GM12878 (cell line): ENCODE measurements around the gene ZNF608. TPM values are rescaled to one million over a fixed set of nuclear protein-coding genes. Genes with fewer than 3 reads are reported as not detected.

Source experiments
- ATAC-seq: fragments of 200-7000 bp; cut with Tn5 transposase; 3 replicates; pipeline ENCODE4 v1.9.1; 2020; ENCODE audit warnings: mild to moderate bottlenecking, moderate library complexity
- Bru-seq: library from RNA; stranded (reverse); fragments of 400-500 nt; gene quantifications from one replicate; lab custom pipeline; 2021; lab: Mats Ljungman, UMichigan
- BruChase-seq, 2 experiments: library from RNA; stranded (reverse); fragments of 400-500 nt; gene quantifications; one replicate each; lab custom pipeline; 2021; lab: Mats Ljungman, UMichigan
- BruUV-seq: library from RNA; stranded (reverse); fragments of 400-500 nt; replicated peaks from 2 replicates; lab custom pipeline; 2021; lab: Mats Ljungman, UMichigan
- CTCF ChIA-PET: fragments of 300-600 bp; sonication (Branson Sonifier 250); formaldehyde crosslinking; extraction: SDS; loops from one replicate; lab custom pipeline; 2021; ENCODE audit warnings: inconsistent platforms; lab: Yijun Ruan, JAX
- POLR2A ChIA-PET: fragments of 350-600 bp; formaldehyde crosslinking; extraction: SDS; loops from one replicate; lab custom pipeline; 2021; ENCODE audit warnings: inconsistent platforms; lab: Charles Lee
- RAD21 ChIA-PET: fragments of 300-600 bp; sonication (Branson Sonifier 250); formaldehyde crosslinking; loops from one replicate; lab custom pipeline; 2023; ENCODE audit warnings: antibody characterized with exemption; ENCODE audit not compliant: unreplicated experiment; lab: Charles Lee
- SMC1A ChIA-PET: fragments of 300-600 bp; sonication (Branson Sonifier 250); formaldehyde crosslinking; loops from one replicate; lab custom pipeline; 2023; ENCODE audit not compliant: unreplicated experiment, uncharacterized antibody; lab: Charles Lee
- DNase-seq: peaks from one replicate; pipeline ENCODE4 v3.0.0-alpha.2; 2011; ENCODE audit warnings: low read depth, low spot score
- FAIRE-seq: peaks from 3 replicates; lab custom pipeline; 2011; peaks lifted over from hg19 to GRCh38; lab: Jason Lieb, UNC
- H2AFZ ChIP-seq: 2 replicates; pipeline ENCODE4 v1.6.0; 2011; ENCODE audit warnings: low read depth, low read length, control low read depth; ENCODE audit not compliant: control insufficient read depth
- H3K27ac ChIP-seq: 2 replicates; pipeline ENCODE4 v1.5.1; 2011; ENCODE audit warnings: control low read depth; ENCODE audit not compliant: control insufficient read depth, insufficient read depth
- H3K27me3 ChIP-seq, 2 experiments: replicated peaks in 1 of 2; 2 replicates each; pipeline versions ENCODE4 v1.6.0 to v1.6.1; 2011; ENCODE audit warnings: low read length in 1 of 2; ENCODE audit not compliant: control insufficient read depth in 2 of 2, insufficient read depth in 2 of 2
- H3K36me3 ChIP-seq, 2 experiments: 2 replicates each; pipeline ENCODE4 v1.5.1; 2011; ENCODE audit warnings: low read length in 1 of 2; ENCODE audit not compliant: control insufficient read depth in 2 of 2, insufficient read depth in 2 of 2
- H3K4me1 ChIP-seq: 2 replicates; pipeline ENCODE4 v1.6.1; 2011; ENCODE audit warnings: mild to moderate bottlenecking, low read length, moderate library complexity, mixed read lengths; ENCODE audit not compliant: control insufficient read depth, insufficient read depth
- H3K4me2 ChIP-seq: 2 replicates; pipeline ENCODE4 v1.6.0; 2011; ENCODE audit warnings: control low read depth; ENCODE audit not compliant: control insufficient read depth, insufficient read depth
- H3K4me3 ChIP-seq: fragments of 200-600 bp; sonication (generic); 2 replicates; pipeline ENCODE4 v1.5.1; 2016
- H3K79me2 ChIP-seq: 2 replicates; pipeline ENCODE4 v1.6.0; 2011; ENCODE audit warnings: low read length; ENCODE audit not compliant: control insufficient read depth, insufficient read depth
- H3K9ac ChIP-seq: 2 replicates; pipeline ENCODE4 v1.8.0; 2011; ENCODE audit warnings: low read length, control low read depth, mixed read lengths; ENCODE audit not compliant: control insufficient read depth, insufficient read depth
- H3K9me3 ChIP-seq: replicated peaks from 3 replicates; pipeline ENCODE4 v1.5.1; 2011; ENCODE audit warnings: mild to moderate bottlenecking, low read length; ENCODE audit not compliant: control insufficient read depth, insufficient read depth
- H4K20me1 ChIP-seq: 2 replicates; pipeline ENCODE4 v1.6.0; 2011; ENCODE audit not compliant: control insufficient read depth, insufficient read depth
- ATF2 ChIP-seq: IDR thresholded peaks from 2 replicates; pipeline ENCODE4 v1.6.1; 2012; ENCODE audit warnings: low read length, inconsistent platforms
- BMI1 ChIP-seq: fragments of 450-650 bp; IDR thresholded peaks from 2 replicates; pipeline ENCODE4 v1.6.1; 2016; ENCODE audit warnings: mild to moderate bottlenecking, moderate library complexity, borderline replicate concordance
- FOXM1 ChIP-seq: IDR thresholded peaks from 2 replicates; pipeline ENCODE4 v1.6.1; 2012; ENCODE audit warnings: low read depth, mild to moderate bottlenecking, inconsistent platforms, low read length, moderate library complexity
- IKZF1 ChIP-seq: fragments of 450-650 bp; conservative IDR thresholded peaks from 2 replicates; pipeline ENCODE4 v1.6.1; 2017; ENCODE audit warnings: antibody characterized with exemption, mild to moderate bottlenecking
- IKZF2 ChIP-seq, 2 experiments: fragments of 450-650 bp; IDR thresholded peaks; 2 replicates each; pipeline ENCODE4 v1.6.1; 2017; ENCODE audit warnings: mild to moderate bottlenecking in 2 of 2, moderate library complexity in 2 of 2
- NFIC ChIP-seq: IDR thresholded peaks from 2 replicates; pipeline ENCODE4 v1.6.1; 2012; ENCODE audit warnings: low read depth, mild to moderate bottlenecking, inconsistent platforms, low read length, moderate library complexity
- PAX5 ChIP-seq: IDR thresholded peaks from 2 replicates; pipeline ENCODE4 v1.6.1; 2011; ENCODE audit warnings: low read depth, low read length, borderline replicate concordance
- POLR2AphosphoS5 ChIP-seq: IDR thresholded peaks from 2 replicates; pipeline ENCODE4 v1.6.1; 2011; ENCODE audit warnings: mild to moderate bottlenecking, low read length, inconsistent platforms
- RUNX3 ChIP-seq: IDR thresholded peaks from 2 replicates; pipeline ENCODE4 v1.6.1; 2012; ENCODE audit warnings: low read length, inconsistent platforms
- SRF ChIP-seq, 2 experiments: IDR thresholded peaks; 2 replicates each; pipeline ENCODE4 v1.6.1; 2011; ENCODE audit warnings: low read depth in 2 of 2, low read length in 2 of 2, mild to moderate bottlenecking in 1 of 2, moderate library complexity in 1 of 2
- SUZ12 ChIP-seq: fragments of 200-600 bp; sonication (generic); IDR thresholded peaks from one replicate; pipeline ENCODE4 v1.6.1; 2018; ENCODE audit warnings: antibody characterized with exemption, mild to moderate bottlenecking; ENCODE audit not compliant: unreplicated experiment
- ZNF592 ChIP-seq: fragments of 450-650 bp; IDR thresholded peaks from 2 replicates; pipeline ENCODE4 v1.6.1; 2017; ENCODE audit warnings: mild to moderate bottlenecking, moderate library complexity
- WGBS: methylation state at CpG from one replicate; pipeline ENCODE4 v1.1.6; 2016; ENCODE audit warnings: low lambda C conversion rate; ENCODE audit not compliant: insufficient replicate concordance, insufficient coverage; ENCODE audit errors: missing lambda C conversion rate; 5-methylcytosine and 5-hydroxymethylcytosine counted together
- in situ Hi-C: fragments of 300-500 bp; cut with MboI; formaldehyde crosslinking; loops from 9 replicates; pipeline ENCODE4 v1.14.3; 2018; ENCODE audit warnings: mixed read lengths
- intact Hi-C: fragments of 100-400 bp; cut with micrococcal nuclease; formaldehyde crosslinking; loops from one replicate; pipeline ENCODE4 v1.14.2; 2022; ENCODE audit not compliant: unreplicated experiment
- long read RNA-seq, 2 experiments: library from polyadenylated mRNA; unstranded; transcript quantifications; one replicate each; pipeline ENCODE4 v2.0.0, GENCODE V29; 2019 to 2020
- polyA minus RNA-seq, 3 experiments: library from RNA; depleted of rRNA, polyadenylated mRNA; stranded (reverse); fragments of >200 nt; gene quantifications; 2 replicates each; pipeline ENCODE4 v1.2.3, GENCODE V29; 2011
- polyA plus RNA-seq, 11 experiments: library from polyadenylated mRNA; depleted of rRNA in 4 of 11; unstranded in 6 of 11; stranded (reverse) in 5 of 11; fragments of >200 nt; fragmentation: Nextera tagmentation in 4 of 11; fragmentation: Illumina TruSeq in 1 of 11; extraction: Ambion mirVana in 4 of 11; extraction: Trizol in 1 of 11; gene quantifications; 1 replicate in 1 of 11; 2 replicates in 10 of 11; pipeline versions ENCODE4 v1.2.1 to v1.2.3, GENCODE V29; 2011 to 2016; ENCODE audit warnings: inconsistent platforms in 2 of 11, missing spikeins in 2 of 11, low read depth in 1 of 11
- total RNA-seq, 4 experiments: library from RNA; depleted of rRNA in 3 of 4; stranded (reverse); fragments of >200 nt in 3 of 4; fragmentation: Illumina TruSeq in 1 of 4; extraction: Trizol in 1 of 4; gene quantifications; 2 replicates each; pipeline versions ENCODE4 v1.2.1 to v1.2.3, GENCODE V29; 2013 to 2021

ZNF608 gene
- 55.7 and 55.8 TPM in 2 replicates for total RNA-seq (2013; cell fraction: nucleolus; rRNA removed)
- 0.73 and 0.76 TPM in 2 replicates for total RNA-seq (2014; rRNA removed)
- total RNA-seq (2014; rRNA removed; fragmentation: Illumina TruSeq; extraction: Trizol), result 0.63 and 1.1 TPM in 2 replicates
- 0.77 and 0.87 TPM in 2 replicates for total RNA-seq (2021)
- polyA plus RNA-seq (2011; ENCODE audit: low read depth), result 8.3 TPM
- polyA plus RNA-seq (2011; rRNA removed), result 6.7 and 7.2 TPM in 2 replicates
- polyA plus RNA-seq (2011; cell fraction: cytosol; rRNA removed), result 4.0 and 4.2 TPM in 2 replicates
- polyA plus RNA-seq (2011; cell fraction: nucleus; rRNA removed), result 7.8 and 8.9 TPM in 2 replicates
- 12.2 and 14.9 TPM in 2 replicates for polyA plus RNA-seq (2012)
- polyA plus RNA-seq (2014; fragmentation: Illumina TruSeq; extraction: Trizol), result 0.62 and 0.84 TPM in 2 replicates
- polyA plus RNA-seq (2014; fragmentation: Nextera tagmentation; extraction: Ambion mirVana), result under 1 TPM; 0.19 to 0.31 TPM
- polyA plus RNA-seq (2014; rRNA removed), result 0.60 and 0.65 TPM in 2 replicates
- under 1 TPM; 0.23 to 0.37 TPM for polyA plus RNA-seq (2016; fragmentation: Nextera tagmentation; extraction: Ambion mirVana)
- polyA minus RNA-seq (2011; rRNA and poly(A)+ RNA removed), result 7.8 and 10.2 TPM in 2 replicates
- 4.9 and 5.3 TPM in 2 replicates for polyA minus RNA-seq (2011; cell fraction: cytosol; rRNA and poly(A)+ RNA removed)
- polyA minus RNA-seq (2011; cell fraction: nucleus; rRNA and poly(A)+ RNA removed), result 7.6 and 11.6 TPM in 2 replicates
- percentile 69 among the genes with signal in this experiment for Bru-seq, nascent RNA
- BruChase-seq, experiment 1, labeled RNA remaining after a 6-hour chase, result percentile 60 among the genes with signal in this experiment
- percentile 59 among the genes with signal in this experiment for BruChase-seq, experiment 2, labeled RNA remaining after a 2-hour chase
- long read RNA-seq, experiment 1, result 0 reads
- long read RNA-seq, experiment 2, partial matches to known transcripts, result 2 of 6 reads
- long read RNA-seq, experiment 2, other reads (novel, unspliced or antisense), result 1 of 6 reads

GRCh38 chr5:124745928-124746915, at the start of gene ZNF608:
Gene ZNF608, minus strand, starts transcription at chr5:124746639. Its CDS starts 1,650 bp downstream, at chr5:124744989.
- ATAC-seq, result no peak
- peak within 1 kb of the TSS; percentile 87 for H3K4me2 ChIP-seq
- WGBS, result 25% methylated on average over 18 of the region's 18 CpGs
- H3K79me2 ChIP-seq, result peaks cover 54% of the 10 kb centered on the region
- RAD21 ChIA-PET, result interaction anchor here (0.6 to 6.3 kb wide), 22 partner anchors 9 to 259 kb away, joined by 3 to 80 read pairs (median 8); no protein-coding TSS in a partner anchor
- DNase-seq, result no peak
- BruUV-seq, result no TSS peak
- intact Hi-C loops (loop anchor here (2.0 to 10.0 kb wide), 5 partner anchors 164 to 1071 kb away; no protein-coding TSS in a partner anchor), in situ Hi-C loops (loop anchor here (5.0 kb wide), 1 partner anchor 166 kb away; no protein-coding TSS in a partner anchor)
- POLR2A ChIA-PET, result interaction anchor here (0.5 to 3.0 kb wide), 10 partner anchors 9 to 189 kb away, joined by 3 to 16 read pairs (median 4); no protein-coding TSS in a partner anchor
- H2AFZ ChIP-seq, result peak within 1 kb of the TSS; percentile 66
- peak within 1 kb of the TSS; percentile 94 for H3K27ac ChIP-seq
- no peaks in the 10 kb centered on the region for H3K9me3 ChIP-seq
- H3K4me3 ChIP-seq, result peak within 1 kb of the TSS; percentile 83
- no peak for FAIRE-seq
- H3K36me3 ChIP-seq, result no peaks in the 10 kb centered on the region
- peaks cover 6% of the 10 kb centered on the region; the same call in 1 of the 2 replicates for H3K4me1 ChIP-seq
- peak within 1 kb of the TSS; percentile 76 for H3K9ac ChIP-seq
- SMC1A ChIA-PET, result interaction anchor here (0.8 to 5.0 kb wide), 16 partner anchors 9 to 206 kb away, joined by 3 to 65 read pairs (median 12); no protein-coding TSS in a partner anchor
- H3K27me3 ChIP-seq, result 0 out of 4 replicates have a peak, but pooled peaks cover 0 to 4% of the 10 kb centered on the region in 2 experiments
- CTCF ChIA-PET, result interaction anchor here (0.6 to 2.1 kb wide), 5 partner anchors 8 to 950 kb away, joined by 3 to 6 read pairs (median 3); no protein-coding TSS in a partner anchor
- H4K20me1 ChIP-seq, result no peaks in the 10 kb centered on the region
- peak; percentile 78 for TF ChIP-seq BMI1
- TF ChIP-seq POLR2AphosphoS5, result no peak
- 0 out of 2 replicates have a peak, but pooled peaks have one; percentile 19 for TF ChIP-seq FOXM1
- no peak for TF ChIP-seq PAX5
- no peak for TF ChIP-seq SRF (IDR thresholded peaks at IDR 0.05; ENCODE audit: low read depth in 2 of 2, low read length in 2 of 2)
- TF ChIP-seq NFIC, result peak; percentile 34
- peak; percentile 35 for TF ChIP-seq IKZF1
- no peak for TF ChIP-seq SUZ12
- peak in 1 of 2 experiments; percentile 19; a peak in 2 of 4 replicates for TF ChIP-seq IKZF2 (IDR thresholded peaks at IDR 0.05)
- TF ChIP-seq ZNF592, result no peak
- TF ChIP-seq ATF2, result peak; percentile 29; the same call in 1 of the 2 replicates
- peak; percentile 77 for TF ChIP-seq RUNX3
